ENCODE results near the gene ADAMTS14.

The ADAMTS14 gene

GRCh38 chr10:70809726-70810125 is 137.4 kb downstream of the ADAMTS14 start:
- POLR2A ChIA-PET: interaction anchor here (0.8 kb wide), 1 partner anchor 428 kb away, joined by 3 read pairs; no protein-coding TSS in a partner anchor
- no peak for DNase-seq (ENCODE audit: extremely low spot score)
- no peak for TF ChIP-seq ARNT (IDR thresholded peaks at IDR 0.05)
- TF ChIP-seq FOXM1 (IDR thresholded peaks at IDR 0.05; ENCODE audit: borderline replicate concordance): no peak
- TF ChIP-seq HDGF (IDR thresholded peaks at IDR 0.05; ENCODE audit: borderline replicate concordance): no peak
- TF ChIP-seq LEF1 (IDR thresholded peaks at IDR 0.05; ENCODE audit: borderline replicate concordance): no peak
- TF ChIP-seq FOXA1 (IDR thresholded peaks at IDR 0.05): no peak
- TF ChIP-seq CTBP1 (IDR thresholded peaks at IDR 0.05; ENCODE audit: borderline replicate concordance): no peak
- no peak for TF ChIP-seq SP1 (IDR thresholded peaks at IDR 0.05)
- TF ChIP-seq NFRKB (IDR thresholded peaks at IDR 0.05): no peak
- no peak for TF ChIP-seq L3MBTL2 (conservative IDR thresholded peaks at IDR 0.05)
- no peak for TF ChIP-seq ELF4 (IDR thresholded peaks at IDR 0.05)
- no peak for TF ChIP-seq ZNF384 (IDR thresholded peaks at IDR 0.05)
- no peak for TF ChIP-seq PKNOX1 (IDR thresholded peaks at IDR 0.05)
- TF ChIP-seq TARDBP (IDR thresholded peaks at IDR 0.05): no peak
- no peak for TF ChIP-seq BHLHE40 (IDR thresholded peaks at IDR 0.05; ENCODE audit: borderline replicate concordance)
- no peak for TF ChIP-seq SUZ12 (IDR thresholded peaks at IDR 0.05)
- no peak for TF ChIP-seq FOXK2 (IDR thresholded peaks at IDR 0.05)
- CTCF ChIA-PET: no interaction called here

GRCh38 chr10:70810967-70811366 is 138.7 kb downstream of the ADAMTS14 start:
- POLR2A ChIA-PET: no interaction called here
- CTCF ChIA-PET: no interaction called here

GRCh38 chr10:70811881-70812280 is 139.6 kb downstream of the ADAMTS14 start:
- POLR2A ChIA-PET: interaction anchor here (1.1 kb wide), 1 partner anchor 91 kb away, joined by 3 read pairs; no protein-coding TSS in a partner anchor
- DNase-seq (ENCODE audit: extremely low spot score): no peak
- CTCF ChIA-PET: no interaction called here
- TF ChIP-seq SP1 (IDR thresholded peaks at IDR 0.05) (no peak), FOXM1 (IDR thresholded peaks at IDR 0.05; ENCODE audit: borderline replicate concordance) (no peak), ZNF384 (IDR thresholded peaks at IDR 0.05) (no peak), ARNT (IDR thresholded peaks at IDR 0.05) (no peak), NFRKB (IDR thresholded peaks at IDR 0.05) (no peak), FOXA1 (IDR thresholded peaks at IDR 0.05) (no peak), HDGF (IDR thresholded peaks at IDR 0.05; ENCODE audit: borderline replicate concordance) (no peak), CTBP1 (IDR thresholded peaks at IDR 0.05; ENCODE audit: borderline replicate concordance) (no peak), FOXK2 (IDR thresholded peaks at IDR 0.05) (no peak), SUZ12 (IDR thresholded peaks at IDR 0.05) (no peak), L3MBTL2 (conservative IDR thresholded peaks at IDR 0.05) (no peak), PKNOX1 (IDR thresholded peaks at IDR 0.05) (no peak), LEF1 (IDR thresholded peaks at IDR 0.05; ENCODE audit: borderline replicate concordance) (no peak), BHLHE40 (IDR thresholded peaks at IDR 0.05; ENCODE audit: borderline replicate concordance) (no peak), ELF4 (IDR thresholded peaks at IDR 0.05) (no peak), TARDBP (IDR thresholded peaks at IDR 0.05) (no peak)

More at GRCh38 chr10:70810967-70811366, 138.7 kb downstream of the ADAMTS14 start:
- no peak for TF ChIP-seq NFRKB (IDR thresholded peaks at IDR 0.05)
- no peak for TF ChIP-seq LEF1 (IDR thresholded peaks at IDR 0.05; ENCODE audit: borderline replicate concordance)
- TF ChIP-seq SUZ12 (IDR thresholded peaks at IDR 0.05): no peak
- TF ChIP-seq TARDBP (IDR thresholded peaks at IDR 0.05): no peak
- no peak for TF ChIP-seq PKNOX1 (IDR thresholded peaks at IDR 0.05)
- no peak for TF ChIP-seq FOXM1 (IDR thresholded peaks at IDR 0.05; ENCODE audit: borderline replicate concordance)
- no peak for TF ChIP-seq CTBP1 (IDR thresholded peaks at IDR 0.05; ENCODE audit: borderline replicate concordance)
- no peak for TF ChIP-seq FOXK2 (IDR thresholded peaks at IDR 0.05)
- no peak for TF ChIP-seq ZNF384 (IDR thresholded peaks at IDR 0.05)
- no peak for TF ChIP-seq FOXA1 (IDR thresholded peaks at IDR 0.05)
- DNase-seq (ENCODE audit: extremely low spot score): no peak

Measured in HEK293T (cell line).